GM21390 (cell line): ENCODE measurements around the gene ZNF446.
A peak's percentile ranks its signal among the peaks of the same experiment; 100 is the strongest.
"Not testable (repeated sequence)": the region's sequence is repeated elsewhere in the genome, so short reads cannot be mapped to it uniquely, and the experiment has no call there.

Source experiments
- ATAC-seq: cut with Tn5 transposase; IDR thresholded peaks from one replicate; pipeline ENCODE4 v1.9.1; 2021; ENCODE audit not compliant: unreplicated experiment

The ZNF446 gene

GRCh38 chr19:58499021-58499927 lies 23.1 kb downstream of the ZNF446 start:
- peak; percentile 78 for ATAC-seq

- no peak for ATAC-seq
Measured at GRCh38 chr19:58500242-58500641, 24.1 kb downstream of the ZNF446 start.

- ATAC-seq = not testable (repeated sequence)
Measured at GRCh38 chr19:58507602-58508223, 31.6 kb downstream of the ZNF446 start.

- ATAC-seq = no peak
Measured at GRCh38 chr19:58509731-58510083, 33.6 kb downstream of the ZNF446 start.

- ATAC-seq = no peak
Measured at GRCh38 chr19:58510084-58510862, 34.1 kb downstream of the ZNF446 start.

GRCh38 chr19:58511353-58512208 lies 35.4 kb downstream of the ZNF446 start, which contains the start of gene SLC27A5:
Gene SLC27A5, minus strand, starts transcription at chr19:58511992. Its CDS starts 37 bp downstream, at chr19:58511955.
- ATAC-seq = no peak

GRCh38 chr19:58513213-58513693 lies 37.1 kb downstream of the ZNF446 start:
- ATAC-seq = no peak

GRCh38 chr19:58513694-58514563 lies 37.8 kb downstream of the ZNF446 start:
- ATAC-seq = peak; percentile 68

GRCh38 chr19:58514564-58515022 lies 38.4 kb downstream of the ZNF446 start:
- no peak for ATAC-seq

- ATAC-seq = no peak
Measured at GRCh38 chr19:58515259-58515658, 39.1 kb downstream of the ZNF446 start.

- no peak for ATAC-seq
Measured at GRCh38 chr19:58516246-58516836, 40.2 kb downstream of the ZNF446 start.

GRCh38 chr19:58516964-58517833 lies 41.0 kb downstream of the ZNF446 start:
- no peak for ATAC-seq

- no peak for ATAC-seq
Measured at GRCh38 chr19:58518256-58519086, 42.3 kb downstream of the ZNF446 start.

- ATAC-seq = peak; percentile 14
Measured at GRCh38 chr19:58519087-58519354, 42.9 kb downstream of the ZNF446 start.

- ATAC-seq = peak; percentile 68
Measured at GRCh38 chr19:58519355-58520256, 43.5 kb downstream of the ZNF446 start, which contains the start of gene ZBTB45. Gene ZBTB45, minus strand, starts transcription at chr19:58519810. Its CDS starts 2,137 bp downstream, at chr19:58517673.

GRCh38 chr19:58520257-58520599 lies 44.1 kb downstream of the ZNF446 start:
- ATAC-seq = no peak
